PC-3 (cell line): Measurements from ENCODE around the gene FTO.

ENCODE experiments used
- CTCF ChIP-seq: fragments of 300-600 bp; sonication (generic); conservative IDR thresholded peaks from 2 replicates; pipeline ENCODE4 v1.5.1; 2017; ENCODE audit warnings: antibody characterized with exemption, low read depth, mild to moderate bottlenecking, low read length
- EZH2 ChIP-seq: fragments of 300-600 bp; sonication (generic); IDR thresholded peaks from one replicate; pipeline ENCODE4 v1.6.1; 2017; ENCODE audit warnings: antibody characterized with exemption, mild to moderate bottlenecking, low read length; ENCODE audit not compliant: unreplicated experiment
- EZH2phosphoT487 ChIP-seq: fragments of 300-600 bp; sonication (generic); IDR thresholded peaks from 2 replicates; pipeline ENCODE4 v1.6.1; 2018; ENCODE audit warnings: mild to moderate bottlenecking, antibody characterized with exemption, low read length, borderline replicate concordance

GRCh38 chr16:53745086-53745485, 41.1 kb downstream of the FTO start:
- TF ChIP-seq CTCF, result no peak
- no peak for TF ChIP-seq EZH2
- TF ChIP-seq EZH2phosphoT487, result no peak
